ENCODE measurements around the gene LAMA1.

DNA sequence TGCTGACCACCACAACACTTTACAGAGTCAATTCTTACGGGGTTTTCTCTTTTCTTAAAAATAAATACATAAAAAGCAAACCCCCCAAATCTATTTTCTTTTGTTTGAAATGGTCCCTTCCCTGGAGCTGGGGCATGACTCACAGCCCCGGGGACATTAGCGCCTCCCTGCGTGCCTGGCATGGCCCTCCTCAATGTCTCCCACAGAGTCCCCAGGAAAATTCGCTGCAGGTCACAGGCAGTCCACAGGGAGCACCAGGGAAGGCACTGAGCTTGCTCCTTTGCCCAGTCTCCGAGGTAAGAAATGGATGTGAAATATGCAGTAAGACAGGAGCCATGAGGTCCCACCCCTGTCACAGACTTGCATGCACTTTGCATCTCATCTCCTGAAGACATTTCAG lies 142.5 kb downstream of the LAMA1 start:
- TF ChIP-seq, protein P1, sequence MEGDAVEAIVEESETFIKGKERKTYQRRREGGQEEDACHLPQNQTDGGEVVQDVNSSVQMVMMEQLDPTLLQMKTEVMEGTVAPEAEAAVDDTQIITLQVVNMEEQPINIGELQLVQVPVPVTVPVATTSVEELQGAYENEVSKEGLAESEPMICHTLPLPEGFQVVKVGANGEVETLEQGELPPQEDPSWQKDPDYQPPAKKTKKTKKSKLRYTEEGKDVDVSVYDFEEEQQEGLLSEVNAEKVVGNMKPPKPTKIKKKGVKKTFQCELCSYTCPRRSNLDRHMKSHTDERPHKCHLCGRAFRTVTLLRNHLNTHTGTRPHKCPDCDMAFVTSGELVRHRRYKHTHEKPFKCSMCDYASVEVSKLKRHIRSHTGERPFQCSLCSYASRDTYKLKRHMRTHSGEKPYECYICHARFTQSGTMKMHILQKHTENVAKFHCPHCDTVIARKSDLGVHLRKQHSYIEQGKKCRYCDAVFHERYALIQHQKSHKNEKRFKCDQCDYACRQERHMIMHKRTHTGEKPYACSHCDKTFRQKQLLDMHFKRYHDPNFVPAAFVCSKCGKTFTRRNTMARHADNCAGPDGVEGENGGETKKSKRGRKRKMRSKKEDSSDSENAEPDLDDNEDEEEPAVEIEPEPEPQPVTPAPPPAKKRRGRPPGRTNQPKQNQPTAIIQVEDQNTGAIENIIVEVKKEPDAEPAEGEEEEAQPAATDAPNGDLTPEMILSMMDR (IDR thresholded peaks at IDR 0.05): no peak
- TF ChIP-seq EP300 (IDR thresholded peaks at IDR 0.05; ENCODE audit: low read depth): no peak

Measured in transverse colon (tissue), 3 donors.